Muscle of leg (tissue), 11 donors: Measurements from ENCODE around the gene DYDC1. TPM values are rescaled to one million over a fixed set of nuclear protein-coding genes. Genes with fewer than 3 reads are reported as not detected.
"Not testable (repeated sequence)": the region's sequence is repeated elsewhere in the genome, so short reads cannot be mapped to it uniquely, and the experiment has no call there.

Experiments
- DNase-seq: peaks from one replicate; pipeline ENCODE4 v3.0.0; 2013
- H3K27ac ChIP-seq: one replicate; pipeline ENCODE4 v1.5.1; 2013; ENCODE audit warnings: mild to moderate bottlenecking, low read length, control low read depth
- H3K27me3 ChIP-seq: one replicate; pipeline ENCODE4 v1.6.1; 2013; ENCODE audit warnings: low read length; ENCODE audit not compliant: control insufficient read depth, insufficient read depth
- H3K36me3 ChIP-seq: one replicate; pipeline ENCODE4 v1.6.1; 2013; ENCODE audit warnings: low read length; ENCODE audit not compliant: control insufficient read depth, insufficient read depth
- H3K4me1 ChIP-seq: one replicate; pipeline ENCODE4 v1.6.1; 2013; ENCODE audit warnings: low read length; ENCODE audit not compliant: control insufficient read depth, insufficient read depth
- H3K4me3 ChIP-seq: one replicate; pipeline ENCODE4 v1.5.1; 2013; ENCODE audit warnings: low read length, control low read depth
- H3K9me3 ChIP-seq: replicated peaks from 2 replicates; pipeline ENCODE4 v1.6.1; 2013; ENCODE audit warnings: low read depth, low read length; ENCODE audit not compliant: control insufficient read depth
- WGBS: methylation state at CpG from one replicate; pipeline ENCODE4 v1.1.5; 2013; ENCODE audit warnings: missing lambda C conversion rate; ENCODE audit not compliant: insufficient coverage; 5-methylcytosine and 5-hydroxymethylcytosine counted together
- polyA plus RNA-seq, 8 donors: library from polyadenylated mRNA; unstranded; fragments of 120-200 nt; gene quantifications; one replicate each; pipeline versions ENCODE4 v1.2.1 to v1.2.3, GENCODE V29; 2013; ENCODE audit warnings: inconsistent platforms in 1 of 8, low replicate concordance in 1 of 8; ENCODE audit not compliant: insufficient read length in 8 of 8, insufficient read depth in 1 of 8
- total RNA-seq: library from RNA; stranded (reverse); fragments of 120-200 nt; gene quantifications from one replicate; pipeline ENCODE4 v1.2.4, GENCODE V29; 2013

DYDC1 gene
- total and polyA plus RNA-seq, 9 donors, result not detected

GRCh38 chr10:80380185-80380584 is 23.6 kb upstream of the DYDC1 start:
- WGBS, result 92% methylated on average over 2 of the region's 4 CpGs

GRCh38 chr10:80379701-80380100 is 23.1 kb upstream of the DYDC1 start:
- Histone ChIP-seq H3K36me3 (no peaks in the 10 kb centered on the region), H3K9me3 (no peaks in the 10 kb centered on the region), H3K4me1 (no peaks in the 10 kb centered on the region), H3K27ac (no peak overlapping the region), H3K4me3 (no peak overlapping the region), H3K27me3 (no peaks in the 10 kb centered on the region)
- no peak for DNase-seq
- WGBS, result no CpG with 5 or more reads among the region's 3 CpGs

More at GRCh38 chr10:80380185-80380584, 23.6 kb upstream of the DYDC1 start:
- Histone ChIP-seq H3K27ac (no peak overlapping the region), H3K9me3 (no peaks in the 10 kb centered on the region), H3K4me1 (no peaks in the 10 kb centered on the region), H3K4me3 (no peak overlapping the region), H3K27me3 (no peaks in the 10 kb centered on the region), H3K36me3 (no peaks in the 10 kb centered on the region)
- DNase-seq, result no peak

- H3K27ac ChIP-seq, result no peak overlapping the region
- WGBS, result 60% methylated on average over 1 of the region's 2 CpGs
Measured at GRCh38 chr10:80373502-80373901, 16.9 kb upstream of the DYDC1 start.

GRCh38 chr10:80372675-80373074 is 16.1 kb upstream of the DYDC1 start:
- no peaks in the 10 kb centered on the region for H3K4me1 ChIP-seq
- peaks cover 4% of the 10 kb centered on the region for H3K9me3 ChIP-seq
- H3K27ac ChIP-seq, result no peak overlapping the region
- DNase-seq, result no peak
- no peaks in the 10 kb centered on the region for H3K27me3 ChIP-seq
- no peak overlapping the region for H3K4me3 ChIP-seq
- WGBS, result no CpG with 5 or more reads among the region's 5 CpGs
- H3K36me3 ChIP-seq, result no peaks in the 10 kb centered on the region

More at GRCh38 chr10:80373502-80373901, 16.9 kb upstream of the DYDC1 start:
- Histone ChIP-seq H3K9me3 (no peaks in the 10 kb centered on the region), H3K4me3 (no peak overlapping the region), H3K4me1 (no peaks in the 10 kb centered on the region), H3K36me3 (no peaks in the 10 kb centered on the region), H3K27me3 (no peaks in the 10 kb centered on the region)
- peak; percentile 43 for DNase-seq

- Histone ChIP-seq H3K27me3 (no peaks in the 10 kb centered on the region), H3K4me3 (no peak overlapping the region), H3K27ac (no peak overlapping the region), H3K9me3 (peaks cover 13% of the 10 kb centered on the region), H3K4me1 (no peaks in the 10 kb centered on the region), H3K36me3 (no peaks in the 10 kb centered on the region)
- 81% methylated on average over 4 of the region's 6 CpGs for WGBS
- DNase-seq, result no peak
Measured at GRCh38 chr10:80371467-80371866, 14.9 kb upstream of the DYDC1 start.

- Histone ChIP-seq H3K36me3 (no peaks in the 10 kb centered on the region), H3K4me3 (no peak overlapping the region), H3K4me1 (no peaks in the 10 kb centered on the region), H3K27me3 (no peaks in the 10 kb centered on the region), H3K9me3 (peaks cover 16% of the 10 kb centered on the region), H3K27ac (no peak overlapping the region)
- 0% methylated on average over 1 of the region's 1 CpG for WGBS
- DNase-seq, result no peak
Measured at GRCh38 chr10:80365510-80365909, 9.0 kb upstream of the DYDC1 start.

- H3K9me3 ChIP-seq, result no peaks in the 10 kb centered on the region
- peaks cover 11% of the 10 kb centered on the region for H3K4me1 ChIP-seq
- no peaks in the 10 kb centered on the region for H3K36me3 ChIP-seq
- WGBS, result 97% methylated on average over 18 of the region's 22 CpGs
- H3K27ac ChIP-seq, result no peak overlapping the region
- H3K4me3 ChIP-seq, result no peak overlapping the region
- H3K27me3 ChIP-seq, result peaks cover 20% of the 10 kb centered on the region
- DNase-seq, result no peak
Measured at GRCh38 chr10:80359644-80360043, 3.1 kb upstream of the DYDC1 start.

- WGBS, result no CpG with 5 or more reads among the region's 2 CpGs
- H3K9me3 ChIP-seq, DNase-seq, H3K27ac ChIP-seq, H3K36me3 ChIP-seq, H3K4me3 ChIP-seq: not testable (repeated sequence)
- Histone ChIP-seq H3K4me1 (peaks cover 11% of the 10 kb centered on the region), H3K27me3 (peaks cover 20% of the 10 kb centered on the region)
Measured at GRCh38 chr10:80358925-80359324, 2.4 kb upstream of the DYDC1 start.

- Histone ChIP-seq H3K27ac (no peak overlapping the region), H3K36me3 (no peaks in the 10 kb centered on the region), H3K27me3 (peaks cover 20% of the 10 kb centered on the region), H3K4me1 (peaks cover 11% of the 10 kb centered on the region), H3K9me3 (no peaks in the 10 kb centered on the region), H3K4me3 (no peak overlapping the region)
- DNase-seq, result no peak
- no CpG with 5 or more reads among the region's 5 CpGs for WGBS
Measured at GRCh38 chr10:80357851-80358125, 1.2 kb upstream of the DYDC1 start.

- H3K27ac ChIP-seq, result no peak overlapping the region
- H3K36me3 ChIP-seq, result no peaks in the 10 kb centered on the region
- peak overlapping the region; percentile 46 for H3K4me3 ChIP-seq
- no peaks in the 10 kb centered on the region for H3K9me3 ChIP-seq
- peaks cover 11% of the 10 kb centered on the region for H3K4me1 ChIP-seq
- H3K27me3 ChIP-seq, result peaks cover 20% of the 10 kb centered on the region
- 7% methylated on average over 48 of the region's 50 CpGs for WGBS
- peak; percentile 22 for DNase-seq
Measured at GRCh38 chr10:80356989-80357850, 665 bp upstream of the DYDC1 start.
